Loucy (cell line): Measurements from ENCODE around the gene SMIM27.
"Not testable (repeated sequence)": the region's sequence is repeated elsewhere in the genome, so short reads cannot be mapped to it uniquely, and the experiment has no call there.

ENCODE experiments used
- H2AFZ ChIP-seq: fragments of 200-600 bp; sonication (generic); 2 replicates; pipeline ENCODE4 v1.6.0; 2016; ENCODE audit warnings: antibody characterized with exemption, mild to moderate bottlenecking, low read length, moderate library complexity
- H3F3A ChIP-seq: fragments of 200-600 bp; 2 replicates; pipeline ENCODE4 v1.6.0; 2016; ENCODE audit warnings: antibody characterized with exemption, low read depth, mild to moderate bottlenecking
- H3K27me3 ChIP-seq: fragments of 200-600 bp; sonication (generic); 2 replicates; pipeline ENCODE4 v1.6.1; 2014; ENCODE audit warnings: low read length, mild to moderate bottlenecking; ENCODE audit not compliant: insufficient read depth, poor library complexity, severe bottlenecking
- H3K36me3 ChIP-seq: fragments of 200-600 bp; sonication (generic); 2 replicates; pipeline ENCODE4 v1.6.1; 2016; ENCODE audit warnings: low read length; ENCODE audit not compliant: insufficient read depth
- H3K4me1 ChIP-seq: fragments of 200-600 bp; sonication (generic); 2 replicates; pipeline ENCODE4 v1.5.1; 2014; ENCODE audit warnings: low read length, mild to moderate bottlenecking; ENCODE audit not compliant: insufficient read depth, poor library complexity, severe bottlenecking
- H3K4me2 ChIP-seq: fragments of 200-600 bp; sonication (generic); 2 replicates; pipeline ENCODE4 v1.6.0; 2014; ENCODE audit warnings: antibody characterized with exemption, low read length, low read depth, mild to moderate bottlenecking; ENCODE audit not compliant: poor library complexity, severe bottlenecking
- H3K4me3 ChIP-seq: fragments of 200-600 bp; sonication (generic); 2 replicates; pipeline ENCODE4 v1.5.1; 2014; ENCODE audit warnings: low read length, mild to moderate bottlenecking, mixed read lengths; ENCODE audit not compliant: poor library complexity, severe bottlenecking
- H3K79me2 ChIP-seq: fragments of 200-600 bp; sonication (generic); 2 replicates; pipeline ENCODE4 v1.6.1; 2014; ENCODE audit warnings: low read length; ENCODE audit not compliant: insufficient read depth
- H3K9ac ChIP-seq: fragments of 200-600 bp; sonication (generic); 2 replicates; pipeline ENCODE4 v1.6.0; 2014; ENCODE audit warnings: mild to moderate bottlenecking, low read depth, low read length, moderate library complexity; ENCODE audit not compliant: poor library complexity, severe bottlenecking
- H3K9me2 ChIP-seq: fragments of 200-600 bp; sonication (generic); replicated peaks from 2 replicates; pipeline ENCODE4 v1.6.1; 2016; ENCODE audit warnings: low read depth, low read length, mixed read lengths
- H3K9me3 ChIP-seq: fragments of 200-600 bp; sonication (generic); 2 replicates; pipeline ENCODE4 v1.6.1; 2014; ENCODE audit warnings: mild to moderate bottlenecking, antibody characterized with exemption, low read length, low read depth; ENCODE audit not compliant: insufficient read depth
- H4K20me1 ChIP-seq: fragments of 200-600 bp; sonication (generic); 2 replicates; pipeline ENCODE4 v1.6.0; 2014; ENCODE audit warnings: antibody characterized with exemption, low read length, mild to moderate bottlenecking; ENCODE audit not compliant: insufficient read depth, poor library complexity, severe bottlenecking
- CTCF ChIP-seq: fragments of 200-600 bp; sonication (generic); conservative IDR thresholded peaks from 2 replicates; pipeline ENCODE4 v1.5.1; 2014; ENCODE audit warnings: mild to moderate bottlenecking, antibody characterized with exemption, low read length
- EZH2phosphoT487 ChIP-seq: fragments of 200-600 bp; IDR thresholded peaks from 2 replicates; pipeline ENCODE4 v1.6.1; 2018; ENCODE audit warnings: antibody characterized with exemption, mild to moderate bottlenecking, moderate library complexity, borderline replicate concordance

Gene SMIM27

DNA sequence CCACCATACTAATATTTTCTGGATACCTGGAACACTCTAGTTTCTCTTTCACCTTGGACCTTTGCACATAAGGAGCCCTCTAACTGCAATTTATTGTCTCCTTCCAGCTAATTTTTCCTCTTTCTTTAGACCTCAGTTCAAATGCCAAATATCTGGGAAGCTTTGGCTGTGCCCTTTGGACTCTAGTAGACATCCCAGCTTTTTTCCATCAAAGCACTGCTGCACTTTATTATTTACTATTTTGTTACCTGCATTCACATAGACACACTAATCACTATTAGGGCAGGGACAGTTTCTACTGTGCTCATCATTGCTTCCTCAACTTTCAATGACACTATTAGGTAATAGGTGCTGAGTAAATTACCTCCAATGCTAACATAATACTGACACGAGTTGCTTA is 28.2 kb upstream of the SMIM27 start:
- Histone ChIP-seq H3K9me3 (no peaks in the 10 kb centered on the region), H3K36me3 (no peaks in the 10 kb centered on the region), H3K9me2 (no peaks in the 10 kb centered on the region), H4K20me1 (no peaks in the 10 kb centered on the region), H3K4me2 (peak overlapping the region; percentile 96), H2AFZ (no peak overlapping the region), H3F3A (no peaks in the 10 kb centered on the region), H3K4me1 (peaks cover 12% of the 10 kb centered on the region), H3K79me2 (peaks cover 26% of the 10 kb centered on the region), H3K4me3 (peak overlapping the region; percentile 97), H3K9ac (no peak overlapping the region), H3K27me3 (no peaks in the 10 kb centered on the region)
- TF ChIP-seq EZH2phosphoT487 (no peak), CTCF (no peak)

GRCh38 chr9:32524558-32524891 is 27.6 kb upstream of the SMIM27 start:
- H3F3A ChIP-seq, H3K36me3 ChIP-seq, H3K9me2 ChIP-seq, H3K9me3 ChIP-seq, H4K20me1 ChIP-seq, H3K27me3 ChIP-seq: not testable (repeated sequence)
- peak overlapping the region; percentile 75 for H3K9ac ChIP-seq
- peaks cover 26% of the 10 kb centered on the region for H3K79me2 ChIP-seq
- peak overlapping the region; percentile 96 for H3K4me2 ChIP-seq
- H2AFZ ChIP-seq: peak overlapping the region; percentile 94; the same call in 1 of the 2 replicates
- peaks cover 12% of the 10 kb centered on the region for H3K4me1 ChIP-seq
- peak overlapping the region; percentile 97 for H3K4me3 ChIP-seq

- Histone ChIP-seq H4K20me1 (no peaks in the 10 kb centered on the region), H3K4me1 (peaks cover 12% of the 10 kb centered on the region), H3K27me3 (no peaks in the 10 kb centered on the region), H3K79me2 (peaks cover 26% of the 10 kb centered on the region), H3K9me3 (no peaks in the 10 kb centered on the region), H3K4me2 (peak overlapping the region; percentile 96), H3K9ac (peak overlapping the region; percentile 75), H3K36me3 (no peaks in the 10 kb centered on the region), H3K4me3 (peak overlapping the region; percentile 97), H2AFZ (peak overlapping the region; percentile 94), H3F3A (no peaks in the 10 kb centered on the region), H3K9me2 (no peaks in the 10 kb centered on the region)
- no peak for TF ChIP-seq EZH2phosphoT487
- TF ChIP-seq CTCF: no peak
Observed at GRCh38 chr9:32524892-32525708, 27.0 kb upstream of the SMIM27 start.

GRCh38 chr9:32525709-32526030 is 26.5 kb upstream of the SMIM27 start:
- TF ChIP-seq EZH2phosphoT487 (no peak), CTCF (no peak)
- H3F3A ChIP-seq: no peaks in the 10 kb centered on the region
- no peaks in the 10 kb centered on the region for H3K9me3 ChIP-seq
- peak overlapping the region; percentile 96 for H3K4me2 ChIP-seq
- H2AFZ ChIP-seq: peak overlapping the region; percentile 94
- H4K20me1 ChIP-seq: no peaks in the 10 kb centered on the region
- H3K27me3 ChIP-seq: no peaks in the 10 kb centered on the region
- peaks cover 26% of the 10 kb centered on the region for H3K79me2 ChIP-seq
- H3K9me2 ChIP-seq: no peaks in the 10 kb centered on the region
- no peaks in the 10 kb centered on the region for H3K36me3 ChIP-seq
- peaks cover 12% of the 10 kb centered on the region for H3K4me1 ChIP-seq
- H3K4me3 ChIP-seq: peak overlapping the region; percentile 97
- H3K9ac ChIP-seq: peak overlapping the region; percentile 75
